ENCODE results near the gene TNIK. TPM values are rescaled to one million over a fixed set of nuclear protein-coding genes. Genes with fewer than 3 reads are reported as not detected.

Gene TNIK
- total RNA-seq, 1 donor from 2014 or later = 35.3 TPM

GRCh38 chr3:171227359-171227758 lies 232.8 kb downstream of the TNIK start:
- Histone ChIP-seq H3K4me3 (no peak overlapping the region), H3K27me3 (no peaks in the 10 kb centered on the region), H3K4me1 (no peaks in the 10 kb centered on the region), H3K36me3 (no peaks in the 10 kb centered on the region), H3K27ac (no peak overlapping the region), H3K9me3 (no peaks in the 10 kb centered on the region)
- no peak for ATAC-seq
- DNase-seq = no peak
- intact Hi-C loops (cut with DNase I) = no loop called here
- TF ChIP-seq, protein P1, sequence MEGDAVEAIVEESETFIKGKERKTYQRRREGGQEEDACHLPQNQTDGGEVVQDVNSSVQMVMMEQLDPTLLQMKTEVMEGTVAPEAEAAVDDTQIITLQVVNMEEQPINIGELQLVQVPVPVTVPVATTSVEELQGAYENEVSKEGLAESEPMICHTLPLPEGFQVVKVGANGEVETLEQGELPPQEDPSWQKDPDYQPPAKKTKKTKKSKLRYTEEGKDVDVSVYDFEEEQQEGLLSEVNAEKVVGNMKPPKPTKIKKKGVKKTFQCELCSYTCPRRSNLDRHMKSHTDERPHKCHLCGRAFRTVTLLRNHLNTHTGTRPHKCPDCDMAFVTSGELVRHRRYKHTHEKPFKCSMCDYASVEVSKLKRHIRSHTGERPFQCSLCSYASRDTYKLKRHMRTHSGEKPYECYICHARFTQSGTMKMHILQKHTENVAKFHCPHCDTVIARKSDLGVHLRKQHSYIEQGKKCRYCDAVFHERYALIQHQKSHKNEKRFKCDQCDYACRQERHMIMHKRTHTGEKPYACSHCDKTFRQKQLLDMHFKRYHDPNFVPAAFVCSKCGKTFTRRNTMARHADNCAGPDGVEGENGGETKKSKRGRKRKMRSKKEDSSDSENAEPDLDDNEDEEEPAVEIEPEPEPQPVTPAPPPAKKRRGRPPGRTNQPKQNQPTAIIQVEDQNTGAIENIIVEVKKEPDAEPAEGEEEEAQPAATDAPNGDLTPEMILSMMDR (IDR thresholded peaks at IDR 0.05) = no peak

- Histone ChIP-seq H3K4me3 (no peak overlapping the region), H3K9me3 (no peaks in the 10 kb centered on the region), H3K27ac (no peak overlapping the region), H3K4me1 (no peaks in the 10 kb centered on the region), H3K36me3 (no peaks in the 10 kb centered on the region), H3K27me3 (no peaks in the 10 kb centered on the region)
- TF ChIP-seq, protein P1 (IDR thresholded peaks at IDR 0.05) = no peak
- DNase-seq (no peak), ATAC-seq (no peak)
- intact Hi-C loops (cut with DNase I) = no loop called here
Observed at GRCh38 chr3:171226794-171227193, 233.4 kb downstream of the TNIK start.

DNA sequence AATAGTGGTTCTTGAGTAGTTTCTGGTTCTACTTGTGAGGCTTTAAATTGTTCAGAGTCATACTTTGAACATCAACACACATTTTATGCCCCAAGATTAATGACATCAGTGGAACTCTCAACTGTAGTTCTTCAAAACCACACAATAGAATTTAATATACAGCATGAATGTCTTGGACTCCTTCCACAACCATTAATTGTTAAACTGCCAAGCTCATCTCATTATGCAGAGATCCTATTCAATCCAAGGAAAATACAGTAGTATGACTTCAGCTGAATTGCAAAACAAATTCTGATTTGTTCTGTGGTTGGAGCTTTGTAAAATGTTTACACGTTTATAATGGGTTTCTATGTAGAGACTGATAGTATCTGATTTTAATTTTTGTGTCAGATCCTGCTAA lies 234.5 kb downstream of the TNIK start:
- Histone ChIP-seq H3K4me1 (no peaks in the 10 kb centered on the region), H3K9me3 (no peaks in the 10 kb centered on the region), H3K36me3 (no peaks in the 10 kb centered on the region), H3K27me3 (no peaks in the 10 kb centered on the region), H3K27ac (no peak overlapping the region), H3K4me3 (no peak overlapping the region)
- intact Hi-C loops (cut with DNase I) = no loop called here
- no peak for DNase-seq
- TF ChIP-seq, protein P1 (IDR thresholded peaks at IDR 0.05) = no peak
- no peak for ATAC-seq

- no peaks in the 10 kb centered on the region for H3K4me1 ChIP-seq
- H3K27me3 ChIP-seq = no peaks in the 10 kb centered on the region
- no peak for ATAC-seq
- H3K9me3 ChIP-seq = no peaks in the 10 kb centered on the region
- H3K36me3 ChIP-seq = no peaks in the 10 kb centered on the region
- TF ChIP-seq, protein P1 (IDR thresholded peaks at IDR 0.05) = no peak
- intact Hi-C loops (cut with DNase I) = no loop called here
- H3K4me3 ChIP-seq = no peak overlapping the region
- no peak overlapping the region for H3K27ac ChIP-seq
- DNase-seq = no peak
Observed at GRCh38 chr3:171225165-171225564, 235.0 kb downstream of the TNIK start.

GRCh38 chr3:171223396-171223795 lies 236.8 kb downstream of the TNIK start:
- no peak overlapping the region for H3K27ac ChIP-seq
- no peaks in the 10 kb centered on the region for H3K4me1 ChIP-seq
- no peak overlapping the region for H3K4me3 ChIP-seq
- DNase-seq = no peak
- TF ChIP-seq, protein P1 (IDR thresholded peaks at IDR 0.05) = no peak
- no peaks in the 10 kb centered on the region for H3K9me3 ChIP-seq
- intact Hi-C loops (cut with DNase I) = no loop called here
- no peaks in the 10 kb centered on the region for H3K36me3 ChIP-seq
- H3K27me3 ChIP-seq = no peaks in the 10 kb centered on the region
- ATAC-seq = no peak

- Histone ChIP-seq H3K36me3 (no peaks in the 10 kb centered on the region), H3K4me1 (no peaks in the 10 kb centered on the region), H3K27me3 (no peaks in the 10 kb centered on the region), H3K4me3 (no peak overlapping the region), H3K9me3 (no peaks in the 10 kb centered on the region), H3K27ac (no peak overlapping the region)
- ATAC-seq (no peak), DNase-seq (no peak)
- TF ChIP-seq, protein P1 (IDR thresholded peaks at IDR 0.05) = no peak
- intact Hi-C loops (cut with DNase I) = no loop called here
Observed at GRCh38 chr3:171222995-171223394, 237.2 kb downstream of the TNIK start.

Measured in upper lobe of right lung (tissue), 1 donor.